SU-DHL-6 (cell line): ENCODE results near the gene TIPIN.

Source experiments
- CTCF ChIP-seq: fragments of 200-600 bp; sonication (generic); IDR thresholded peaks from one replicate; pipeline ENCODE4 v1.5.1; 2017; ENCODE audit warnings: antibody characterized with exemption, mild to moderate bottlenecking, low read length, moderate library complexity; ENCODE audit not compliant: insufficient read depth, poor library complexity, severe bottlenecking
- EZH2phosphoT487 ChIP-seq: fragments of 200-600 bp; sonication (generic), shearing (Covaris generic); conservative IDR thresholded peaks from 2 replicates; pipeline ENCODE4 v1.6.1; 2018; ENCODE audit warnings: mild to moderate bottlenecking, antibody characterized with exemption, low read length, moderate library complexity, mixed read lengths

DNA sequence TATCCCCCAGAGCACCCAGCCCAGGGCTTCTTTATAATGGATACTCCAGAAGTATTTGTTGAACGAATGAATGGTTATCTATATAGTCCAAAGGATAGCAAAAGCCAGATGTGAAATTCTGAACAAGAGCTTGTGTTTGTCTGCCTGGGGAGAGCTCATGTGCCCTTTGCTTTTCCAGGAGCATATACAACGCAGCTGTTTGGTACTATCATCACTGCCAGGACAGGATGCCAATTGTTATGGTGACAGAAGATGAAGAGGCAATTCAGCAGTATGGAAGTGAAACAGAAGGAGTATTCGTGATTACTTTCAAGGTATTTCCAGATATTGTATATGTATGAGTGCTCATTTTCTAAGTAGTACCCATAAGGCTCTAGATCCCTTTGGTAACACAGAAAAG lies 48.0 kb downstream of the TIPIN start:
- TF ChIP-seq CTCF (no peak), EZH2phosphoT487 (no peak)
